HepG2 (cell line): ENCODE measurements around the gene PDK2. TPM values are rescaled to one million over a fixed set of nuclear protein-coding genes. Genes with fewer than 3 reads are reported as not detected.

Experiments used
- AKNA ChIP-seq: sonication (generic); formaldehyde crosslinking; IDR thresholded peaks from 2 replicates; pipeline ENCODE4 v1.4.0; 2020; ENCODE audit warnings: missing genetic modification reagents, borderline replicate concordance
- CBX5 ChIP-seq: sonication (generic); formaldehyde crosslinking; IDR thresholded peaks from 2 replicates; pipeline ENCODE4 v1.4.0; 2020; ENCODE audit warnings: missing genetic modification reagents, borderline replicate concordance
- ELF3 ChIP-seq: IDR thresholded peaks from 2 replicates; pipeline ENCODE4 v1.6.1; 2016; ENCODE audit warnings: missing genetic modification reagents, missing compliant biosample characterization
- EP300 ChIP-seq, 3 experiments: sonication (generic) in 1 of 3; formaldehyde crosslinking in 1 of 3; IDR thresholded peaks; 2 replicates each; pipeline versions ENCODE4 v1.5.1 to v1.6.1; 2011 to 2020; ENCODE audit warnings: low read depth in 2 of 3, low read length in 2 of 3, borderline replicate concordance in 1 of 3, improper control_type of control experiment in 1 of 3, mild to moderate bottlenecking in 1 of 3, missing genetic modification reagents in 1 of 3, moderate library complexity in 1 of 3
- HOXA3 ChIP-seq: sonication (generic); formaldehyde crosslinking; IDR thresholded peaks from 2 replicates; pipeline ENCODE4 v1.5.0; 2020; ENCODE audit warnings: missing genetic modification reagents
- IRF9 ChIP-seq: sonication (generic); formaldehyde crosslinking; IDR thresholded peaks from 2 replicates; pipeline ENCODE4 v1.8.0; 2022; ENCODE audit warnings: missing genetic modification reagents, mild to moderate bottlenecking, borderline replicate concordance
- LBX2 ChIP-seq: sonication (generic); formaldehyde crosslinking; IDR thresholded peaks from 2 replicates; pipeline ENCODE4 v1.5.0; 2020; ENCODE audit warnings: missing genetic modification reagents, mild to moderate bottlenecking, borderline replicate concordance
- RAD21 ChIP-seq: fragments of 450-650 bp; formaldehyde crosslinking; IDR thresholded peaks from 2 replicates; pipeline ENCODE4 v1.5.0; 2020; ENCODE audit warnings: mild to moderate bottlenecking
- ZBTB8A ChIP-seq: sonication (generic); formaldehyde crosslinking; IDR thresholded peaks from 2 replicates; pipeline ENCODE4 v1.4.0; 2020; ENCODE audit warnings: mild to moderate bottlenecking, low read depth, missing genetic modification reagents, borderline replicate concordance
- ZIK1 ChIP-seq: sonication (generic); formaldehyde crosslinking; IDR thresholded peaks from 2 replicates; pipeline ENCODE4 v1.5.0; 2020; ENCODE audit warnings: mild to moderate bottlenecking, low read depth, missing genetic modification reagents, borderline replicate concordance
- ZNF563 ChIP-seq: sonication (generic); formaldehyde crosslinking; IDR thresholded peaks from 2 replicates; pipeline ENCODE4 v1.8.0; 2022; ENCODE audit warnings: mild to moderate bottlenecking, moderate library complexity, missing genetic modification reagents
- ZNF567 ChIP-seq: sonication (generic); formaldehyde crosslinking; IDR thresholded peaks from 2 replicates; pipeline ENCODE4 v1.8.1; 2023; ENCODE audit warnings: mild to moderate bottlenecking, missing genetic modification reagents, borderline replicate concordance
- ZNF687 ChIP-seq: sonication (generic); formaldehyde crosslinking; IDR thresholded peaks from 2 replicates; pipeline ENCODE4 v1.5.1; 2020; ENCODE audit warnings: mild to moderate bottlenecking, missing genetic modification reagents, moderate library complexity
- ZNF691 ChIP-seq: sonication (generic); formaldehyde crosslinking; IDR thresholded peaks from 2 replicates; pipeline ENCODE4 v1.4.0; 2020; ENCODE audit warnings: missing genetic modification reagents, low read depth, mild to moderate bottlenecking, borderline replicate concordance
- ZSCAN31 ChIP-seq: sonication (generic); formaldehyde crosslinking; IDR thresholded peaks from 2 replicates; pipeline ENCODE4 v1.5.0; 2020; ENCODE audit warnings: low read depth, mild to moderate bottlenecking, missing genetic modification reagents
- polyA plus RNA-seq, 8 experiments: library from polyadenylated mRNA; depleted of rRNA in 3 of 8; stranded (reverse) in 7 of 8; unstranded in 1 of 8; fragments of >200 nt; fragmentation: Illumina TruSeq in 4 of 8; extraction: Trizol in 4 of 8; gene quantifications; 2 replicates each; pipeline versions ENCODE4 v1.2.1 to v1.2.3, GENCODE V29; 2011 to 2016; ENCODE audit warnings: low read depth in 4 of 8, missing spikeins in 1 of 8, mixed read lengths in 1 of 8; ENCODE audit not compliant: insufficient read depth in 1 of 8
- total RNA-seq, 5 experiments: library from RNA; depleted of rRNA; stranded (reverse); fragments of >200 nt; fragmentation: Illumina TruSeq; extraction: Trizol; gene quantifications; 2 replicates each; pipeline ENCODE4 v1.2.3, GENCODE V29; 2016; ENCODE audit warnings: low read depth in 1 of 5

PDK2 gene
- total and polyA plus RNA-seq, 2 of the 13 experiments (the other 11 are each of a cell fraction or from before 2014, with no cell fraction given) = 18.5 to 59.7 TPM

- TF ChIP-seq ZBTB8A (CRISPR knock-in tag) = no peak
- no peak for TF ChIP-seq ZIK1 (CRISPR knock-in tag)
- no peak for TF ChIP-seq CBX5 (CRISPR knock-in tag)
- peak; percentile 92 for TF ChIP-seq RAD21 (CRISPR knock-in tag)
- no peak for TF ChIP-seq LBX2 (CRISPR knock-in tag)
- TF ChIP-seq ZNF567 (CRISPR knock-in tag) = no peak
- no peak for TF ChIP-seq AKNA (CRISPR knock-in tag)
- no peak; the same call in 1 of the 2 replicates for TF ChIP-seq HOXA3 (CRISPR knock-in tag)
- TF ChIP-seq ZSCAN31 (CRISPR knock-in tag) = no peak
- peak; percentile 23; the same call in 1 of the 2 replicates for TF ChIP-seq ELF3 (CRISPR knock-in tag)
- TF ChIP-seq IRF9 (CRISPR knock-in tag) = no peak
- TF ChIP-seq ZNF563 (CRISPR knock-in tag) = no peak
- TF ChIP-seq ZNF691 (CRISPR knock-in tag) = peak; percentile 54; the same call in 1 of the 2 replicates
- no peak for TF ChIP-seq EP300 (IDR thresholded peaks at IDR 0.05; ENCODE audit: low read depth in 2 of 2, low read length in 2 of 2)
- TF ChIP-seq EP300 (CRISPR knock-in tag; IDR thresholded peaks at IDR 0.05; ENCODE audit: borderline replicate concordance) = no peak
- TF ChIP-seq ZNF687 (CRISPR knock-in tag) = peak; percentile 64
Measured at GRCh38 chr17:50139950-50140885, 45.1 kb downstream of the PDK2 start (continued).
